Nephron progenitor cell (in vitro differentiated cells): ENCODE results near the gene CYSRT1.

Experiments used
- DNase-seq: peaks from one replicate; pipeline ENCODE4 v3.0.0; 2021
- H3K27ac Mint-ChIP-seq: 2 replicates; pipeline ENCODE4 v1.8.0; 2021; ENCODE audit warnings: mild to moderate bottlenecking, moderate library complexity, mixed read lengths
- H3K27me3 Mint-ChIP-seq: 2 replicates; pipeline ENCODE4 v1.8.0; 2021; ENCODE audit warnings: mild to moderate bottlenecking, low read depth, mixed read lengths; ENCODE audit not compliant: poor library complexity
- H3K36me3 Mint-ChIP-seq: 2 replicates; pipeline ENCODE4 v1.8.0; 2021; ENCODE audit warnings: low read depth, mixed read lengths
- H3K4me1 Mint-ChIP-seq: 2 replicates; pipeline ENCODE4 v1.8.0; 2021; ENCODE audit warnings: mixed read lengths
- H3K4me3 Mint-ChIP-seq: 2 replicates; pipeline ENCODE4 v1.8.0; 2021; ENCODE audit warnings: mild to moderate bottlenecking, moderate library complexity, mixed read lengths
- H3K9me3 Mint-ChIP-seq: 2 replicates; pipeline ENCODE4 v1.8.0; 2021; ENCODE audit warnings: mild to moderate bottlenecking, moderate library complexity, mixed read lengths
- CTCF ChIP-seq: fragments of 200-600 bp; sonication (generic); IDR thresholded peaks from 2 replicates; pipeline ENCODE4 v1.5.0; 2021; ENCODE audit warnings: antibody characterized with exemption

The CYSRT1 gene

DNA sequence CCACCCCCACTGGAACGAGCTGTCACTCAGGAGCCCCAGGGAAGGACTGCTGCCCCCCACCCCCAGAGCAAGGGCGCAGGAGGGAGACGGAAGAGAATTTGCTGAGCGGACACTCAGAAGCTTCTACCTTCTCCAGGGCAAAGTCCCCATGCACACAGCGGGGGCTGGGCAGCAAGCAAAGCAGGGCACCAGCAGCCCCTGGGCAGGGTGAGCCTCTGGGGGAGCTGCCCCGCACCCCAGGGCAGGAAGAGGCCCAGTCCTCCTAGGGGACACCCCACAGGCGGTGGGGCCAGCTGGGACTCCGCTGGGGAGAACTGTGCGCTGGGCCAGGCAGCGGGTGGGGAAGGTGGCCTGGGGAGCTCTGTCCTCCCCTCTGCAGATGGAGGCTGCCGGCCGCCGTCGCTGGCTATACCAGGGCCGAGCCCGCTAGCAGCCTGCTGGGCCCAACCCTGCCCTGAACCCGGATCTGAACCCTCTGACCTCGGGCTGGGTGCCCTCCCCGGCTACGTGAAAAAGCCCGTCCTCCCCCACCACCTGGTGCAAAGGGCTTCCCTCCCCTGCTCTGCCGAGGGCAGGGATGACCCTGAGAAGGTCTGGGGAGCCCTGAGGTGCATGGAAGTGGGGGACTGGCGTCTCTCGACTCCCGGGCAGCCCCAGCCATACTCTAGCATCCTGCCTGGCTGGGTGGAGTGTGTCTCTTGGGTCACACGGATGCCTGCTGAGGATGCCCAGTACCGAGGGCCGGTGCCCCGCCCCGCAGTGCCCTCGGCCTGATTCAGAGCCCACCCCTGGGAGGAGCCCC is 5.1 kb downstream of the CYSRT1 start:
- H3K27ac Mint-ChIP-seq = no peak overlapping the region
- H3K4me1 Mint-ChIP-seq = peaks cover 20% of the 10 kb centered on the region
- TF ChIP-seq CTCF = no peak
- H3K4me3 Mint-ChIP-seq = no peak overlapping the region
- no peaks in the 10 kb centered on the region for H3K27me3 Mint-ChIP-seq
- no peaks in the 10 kb centered on the region for H3K36me3 Mint-ChIP-seq
- H3K9me3 Mint-ChIP-seq = no peaks in the 10 kb centered on the region
- DNase-seq = no peak

DNA sequence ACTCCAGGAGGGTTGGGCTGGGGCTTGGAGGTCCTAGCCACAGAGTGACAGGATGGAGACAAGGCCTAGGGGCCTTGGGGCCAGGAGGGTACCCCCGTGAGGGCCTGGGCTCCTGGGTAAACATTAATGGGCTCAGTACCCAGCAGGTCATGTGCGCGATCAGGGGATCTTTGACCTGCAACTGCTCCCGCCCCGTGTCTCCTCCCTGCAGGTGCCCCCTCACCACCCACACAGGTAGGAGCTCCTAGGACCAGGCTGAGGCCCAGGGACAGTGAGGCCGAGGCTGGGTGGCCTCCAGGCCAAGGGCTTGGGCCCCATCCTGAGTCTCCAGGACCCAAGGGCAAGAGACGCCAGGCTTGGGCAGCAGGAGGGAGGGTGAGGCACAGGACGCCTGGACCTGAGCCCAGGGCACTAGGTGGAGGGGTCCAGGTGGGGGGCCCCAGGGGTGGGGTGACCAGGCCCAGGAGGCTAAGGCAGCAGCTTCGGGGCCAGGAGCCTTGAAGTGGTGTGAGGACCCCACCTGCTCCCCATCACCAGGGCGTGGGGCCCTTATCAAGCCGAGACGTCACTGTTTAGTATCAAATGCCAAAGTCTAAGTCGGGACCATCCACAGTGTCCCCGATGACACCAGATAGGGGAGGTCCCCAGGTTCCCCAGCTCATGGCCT is 5.9 kb downstream of the CYSRT1 start, which contains the start of gene SLC34A3:
SLC34A3 (plus strand) TSS at position 197 of the 667 bp plus-strand sequence. CDS start 802 bp downstream, outside the sequence.
- no peak for DNase-seq
- H3K36me3 Mint-ChIP-seq = no peaks in the 10 kb centered on the region
- H3K9me3 Mint-ChIP-seq = no peaks in the 10 kb centered on the region
- no peak within 1 kb of the TSS for H3K27ac Mint-ChIP-seq
- no peak for TF ChIP-seq CTCF
- H3K27me3 Mint-ChIP-seq = no peaks in the 10 kb centered on the region
- peaks cover 21% of the 10 kb centered on the region for H3K4me1 Mint-ChIP-seq
- H3K4me3 Mint-ChIP-seq = no peak within 1 kb of the TSS

DNA sequence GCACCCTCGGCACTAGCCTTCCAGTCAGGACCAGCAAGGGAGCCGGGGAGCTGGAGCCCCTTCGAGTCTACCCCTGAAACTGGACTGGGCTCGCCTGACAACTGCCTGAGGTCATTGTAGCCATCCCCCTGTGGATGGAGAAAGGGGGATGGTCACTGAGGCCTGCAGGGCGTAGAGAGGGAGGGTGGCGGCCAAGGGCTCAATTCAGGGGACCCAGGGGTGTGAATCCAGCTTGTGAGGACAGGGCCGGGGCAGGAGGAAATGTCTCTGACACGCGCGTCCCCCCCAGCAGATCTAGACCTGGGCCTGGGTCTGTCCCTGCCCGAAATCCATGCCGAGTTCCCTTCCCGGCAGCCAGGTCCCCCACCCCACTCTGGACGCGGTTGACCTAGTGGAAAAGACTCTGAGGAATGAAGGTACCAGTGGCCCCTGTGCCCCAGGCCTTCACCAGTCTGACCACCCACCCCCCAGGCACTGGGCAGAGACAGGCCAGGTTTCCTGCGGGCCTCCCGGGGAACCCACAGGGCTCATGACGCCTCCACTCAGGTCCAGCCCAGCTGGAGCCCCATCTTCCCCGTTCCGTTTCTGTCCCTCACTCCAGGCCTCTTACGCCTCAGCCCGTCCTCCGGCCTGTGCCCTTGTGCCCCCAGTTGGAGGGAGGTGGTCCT is 6.5 kb downstream of the CYSRT1 start:
- Mint-ChIP-seq H3K27ac (no peak overlapping the region), H3K36me3 (no peaks in the 10 kb centered on the region), H3K4me3 (no peak overlapping the region), H3K27me3 (no peaks in the 10 kb centered on the region), H3K4me1 (peaks cover 21% of the 10 kb centered on the region), H3K9me3 (no peaks in the 10 kb centered on the region)
- no peak for DNase-seq
- TF ChIP-seq CTCF = no peak

- no peak for DNase-seq
- no peaks in the 10 kb centered on the region for H3K36me3 Mint-ChIP-seq
- H3K27ac Mint-ChIP-seq = no peak overlapping the region
- no peak for TF ChIP-seq CTCF
- no peak overlapping the region for H3K4me3 Mint-ChIP-seq
- no peaks in the 10 kb centered on the region for H3K27me3 Mint-ChIP-seq
- H3K9me3 Mint-ChIP-seq = no peaks in the 10 kb centered on the region
- peaks cover 22% of the 10 kb centered on the region for H3K4me1 Mint-ChIP-seq
Observed at GRCh38 chr9:137232101-137232500, 7.1 kb downstream of the CYSRT1 start.

- DNase-seq = no peak
- Mint-ChIP-seq H3K27ac (no peak overlapping the region), H3K27me3 (no peaks in the 10 kb centered on the region), H3K4me1 (peaks cover 24% of the 10 kb centered on the region), H3K9me3 (no peaks in the 10 kb centered on the region), H3K4me3 (no peak overlapping the region), H3K36me3 (no peaks in the 10 kb centered on the region)
- TF ChIP-seq CTCF = no peak
Observed at GRCh38 chr9:137232510-137232909, 7.5 kb downstream of the CYSRT1 start.
